CD14-positive monocyte (primary cell): Measurements from ENCODE around the gene RNF169. TPM values are rescaled to one million over a fixed set of nuclear protein-coding genes. Genes with fewer than 3 reads are reported as not detected.

Source experiments
- DNase-seq, 3 donors: peaks; one replicate each; pipeline ENCODE4 v3.0.0-alpha.2; 2011 to 2022
- H2AFZ ChIP-seq: 2 replicates; pipeline ENCODE4 v1.6.0; 2012; ENCODE audit warnings: mild to moderate bottlenecking, low read depth, low read length, inconsistent platforms; ENCODE audit not compliant: insufficient read depth, poor library complexity, severe bottlenecking
- H3K27ac ChIP-seq, 2 donors: 1 replicate in 1 of 2; 2 replicates in 1 of 2; pipeline ENCODE4 v1.5.1; 2012 to 2013; ENCODE audit warnings: low read length in 2 of 2, control low read depth in 1 of 2, inconsistent platforms in 1 of 2, low read depth in 1 of 2, mild to moderate bottlenecking in 1 of 2
- H3K27me3 ChIP-seq, 2 donors: one replicate each; pipeline versions ENCODE4 v1.6.0 to v1.6.1; 2011 to 2013; ENCODE audit warnings: low read length in 2 of 2; ENCODE audit not compliant: control insufficient read depth in 2 of 2, insufficient read depth in 2 of 2
- H3K36me3 ChIP-seq, 2 donors: replicated peaks in 1 of 2; 1 replicate in 1 of 2; 2 replicates in 1 of 2; pipeline versions ENCODE4 v1.5.1 to v1.6.1; 2012 to 2013; ENCODE audit warnings: low read length in 2 of 2, control low read depth in 1 of 2, inconsistent platforms in 1 of 2, mild to moderate bottlenecking in 1 of 2; ENCODE audit not compliant: insufficient read depth in 2 of 2, control insufficient read depth in 1 of 2
- H3K4me1 ChIP-seq, 2 donors: 1 replicate in 1 of 2; 2 replicates in 1 of 2; pipeline versions ENCODE4 v1.5.1 to v1.6.1; 2012 to 2013; ENCODE audit warnings: low read length in 2 of 2, control low read depth in 1 of 2, inconsistent platforms in 1 of 2, mild to moderate bottlenecking in 1 of 2, moderate library complexity in 1 of 2; ENCODE audit not compliant: insufficient read depth in 2 of 2, control insufficient read depth in 1 of 2
- H3K4me2 ChIP-seq: replicated peaks from 2 replicates; pipeline ENCODE3; 2012; ENCODE audit warnings: low read length, moderate library complexity, mild to moderate bottlenecking; ENCODE audit not compliant: poor library complexity, severe bottlenecking; ENCODE audit errors: extremely low read depth
- H3K4me3 ChIP-seq, 3 experiments: fragments of 200-600 bp in 1 of 3; sonication (generic) in 1 of 3; replicated peaks in 1 of 3; 1 replicate in 2 of 3; 2 replicates in 1 of 3; pipeline ENCODE4 v1.5.1; 2011 to 2013; ENCODE audit warnings: low read length in 3 of 3, mild to moderate bottlenecking in 3 of 3, control low read depth in 2 of 3, low read depth in 2 of 3, inconsistent platforms in 1 of 3, moderate library complexity in 1 of 3
- H3K79me2 ChIP-seq: 2 replicates; pipeline ENCODE4 v1.6.0; 2012; ENCODE audit warnings: mild to moderate bottlenecking, control low read depth, inconsistent platforms, low read length, moderate library complexity; ENCODE audit not compliant: insufficient read depth
- H3K9ac ChIP-seq: 2 replicates; pipeline ENCODE4 v1.6.0; 2017; ENCODE audit warnings: low read length, mild to moderate bottlenecking; ENCODE audit not compliant: insufficient read depth, poor library complexity, severe bottlenecking
- H3K9me3 ChIP-seq, 2 donors: replicated peaks in 1 of 2; 1 replicate in 1 of 2; 2 replicates in 1 of 2; pipeline versions ENCODE4 v1.5.1 to v1.6.1; 2012 to 2013; ENCODE audit warnings: low read length in 2 of 2, control low read depth in 1 of 2; ENCODE audit not compliant: control insufficient read depth in 1 of 2, insufficient read depth in 1 of 2
- H4K20me1 ChIP-seq: 2 replicates; pipeline ENCODE4 v1.6.0; 2012; ENCODE audit warnings: mild to moderate bottlenecking, low read length, control low read depth, moderate library complexity; ENCODE audit not compliant: insufficient read depth
- H3K27ac Mint-ChIP-seq, 7 donors: one replicate each; pipeline ENCODE4 v1.8.0; 2020; ENCODE audit warnings: mild to moderate bottlenecking in 7 of 7, mixed read lengths in 7 of 7, moderate library complexity in 6 of 7, inconsistent platforms in 2 of 7
- H3K27me3 Mint-ChIP-seq, 3 donors: one replicate each; pipeline ENCODE4 v1.8.0; 2021 to 2022; ENCODE audit warnings: low read depth in 3 of 3, mild to moderate bottlenecking in 3 of 3, mixed read lengths in 3 of 3, moderate library complexity in 3 of 3, inconsistent platforms in 1 of 3
- H3K36me3 Mint-ChIP-seq, 2 donors: one replicate each; pipeline ENCODE4 v1.8.0; 2020; ENCODE audit warnings: mixed read lengths in 2 of 2, inconsistent platforms in 1 of 2, mild to moderate bottlenecking in 1 of 2
- H3K4me1 Mint-ChIP-seq: one replicate; pipeline ENCODE4 v1.8.0; 2020; ENCODE audit warnings: mild to moderate bottlenecking, mixed read lengths
- H3K4me3 Mint-ChIP-seq, 2 donors: one replicate each; pipeline ENCODE4 v1.8.0; 2020; ENCODE audit warnings: mild to moderate bottlenecking in 2 of 2, mixed read lengths in 2 of 2, moderate library complexity in 1 of 2
- H3K9me3 Mint-ChIP-seq, 7 donors: one replicate each; pipeline ENCODE4 v1.8.0; 2020 to 2022; ENCODE audit warnings: mixed read lengths in 7 of 7, mild to moderate bottlenecking in 6 of 7, moderate library complexity in 6 of 7, inconsistent platforms in 2 of 7
- WGBS: methylation state at CpG from one replicate; pipeline ENCODE4 v1.1.5; 2013; ENCODE audit warnings: missing lambda C conversion rate; ENCODE audit not compliant: insufficient coverage; 5-methylcytosine and 5-hydroxymethylcytosine counted together
- intact Hi-C, 2 donors: fragments of 100-400 bp; cut with micrococcal nuclease; formaldehyde crosslinking; loops; one replicate each; pipeline versions ENCODE4 v1.15.0 to v1.15.1; 2023
- polyA plus RNA-seq, 3 donors: library from polyadenylated mRNA; depleted of rRNA in 1 of 3; unstranded in 2 of 3; stranded (reverse) in 1 of 3; fragments of 300-500 nt in 2 of 3; fragments of >200 nt in 1 of 3; fragmentation: Illumina TruSeq in 2 of 3; gene quantifications; 1 replicate in 2 of 3; 2 replicates in 1 of 3; pipeline ENCODE4 v1.2.3, GENCODE V29; 2012 to 2021
- TF ChIP-seq, protein P1 (sequence below): fragments of 200-600 bp; IDR thresholded peaks from one replicate; pipeline ENCODE4 v1.8.0; 2022; ENCODE audit warnings: antibody characterized with exemption, mild to moderate bottlenecking

Gene RNF169
- polyA plus RNA-seq, 3 donors, result 1.4 to 16.2 (median 2.0) TPM

DNA sequence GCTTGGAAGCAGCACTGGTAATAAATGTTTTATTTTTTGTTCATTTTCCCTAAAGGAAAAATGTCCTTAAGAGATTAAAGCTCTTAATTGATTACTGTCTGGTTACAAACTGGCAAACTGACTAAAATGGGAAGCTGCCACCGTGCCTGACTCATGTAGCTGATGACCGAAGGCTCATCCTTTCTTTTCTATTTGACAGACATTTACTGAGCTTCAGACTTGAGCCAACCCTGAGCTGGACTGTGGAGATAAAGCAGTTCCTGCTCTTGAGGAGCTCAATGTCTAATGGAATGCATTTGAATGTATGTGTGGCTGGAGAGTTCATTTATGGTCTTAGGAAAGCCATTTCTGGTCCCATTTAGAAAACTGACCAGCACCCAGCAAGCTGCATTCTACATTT lies 91.3 kb downstream of the RNF169 start:
- Histone ChIP-seq H3K27me3 (no peaks in the 10 kb centered on the region), H4K20me1 (peaks cover 9% of the 10 kb centered on the region), H3K36me3 (peaks cover 35 to 86% of the 10 kb centered on the region in 2 donors), H3K4me2 (no peak overlapping the region), H3K4me3 (no peak overlapping the region), H3K4me1 (no peaks in the 10 kb centered on the region), H3K9ac (no peak overlapping the region), H3K9me3 (no peaks in the 10 kb centered on the region), H3K79me2 (no peaks in the 10 kb centered on the region), H3K27ac (no peak overlapping the region), H2AFZ (no peak overlapping the region)
- intact Hi-C loops, result no loop called here
- no CpG with 5 or more reads among the region's 2 CpGs for WGBS
- TF ChIP-seq, protein P1, sequence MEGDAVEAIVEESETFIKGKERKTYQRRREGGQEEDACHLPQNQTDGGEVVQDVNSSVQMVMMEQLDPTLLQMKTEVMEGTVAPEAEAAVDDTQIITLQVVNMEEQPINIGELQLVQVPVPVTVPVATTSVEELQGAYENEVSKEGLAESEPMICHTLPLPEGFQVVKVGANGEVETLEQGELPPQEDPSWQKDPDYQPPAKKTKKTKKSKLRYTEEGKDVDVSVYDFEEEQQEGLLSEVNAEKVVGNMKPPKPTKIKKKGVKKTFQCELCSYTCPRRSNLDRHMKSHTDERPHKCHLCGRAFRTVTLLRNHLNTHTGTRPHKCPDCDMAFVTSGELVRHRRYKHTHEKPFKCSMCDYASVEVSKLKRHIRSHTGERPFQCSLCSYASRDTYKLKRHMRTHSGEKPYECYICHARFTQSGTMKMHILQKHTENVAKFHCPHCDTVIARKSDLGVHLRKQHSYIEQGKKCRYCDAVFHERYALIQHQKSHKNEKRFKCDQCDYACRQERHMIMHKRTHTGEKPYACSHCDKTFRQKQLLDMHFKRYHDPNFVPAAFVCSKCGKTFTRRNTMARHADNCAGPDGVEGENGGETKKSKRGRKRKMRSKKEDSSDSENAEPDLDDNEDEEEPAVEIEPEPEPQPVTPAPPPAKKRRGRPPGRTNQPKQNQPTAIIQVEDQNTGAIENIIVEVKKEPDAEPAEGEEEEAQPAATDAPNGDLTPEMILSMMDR, result no peak
- H3K4me1 Mint-ChIP-seq, result peaks cover 8% of the 10 kb centered on the region
- H3K27me3 Mint-ChIP-seq, result peaks cover 0 to 1% (median 0%) of the 10 kb centered on the region in 3 donors
- no peak overlapping the region for H3K4me3 Mint-ChIP-seq
- H3K9me3 Mint-ChIP-seq, result no peaks in the 10 kb centered on the region
- peaks cover 80 to 89% of the 10 kb centered on the region in 2 donors for H3K36me3 Mint-ChIP-seq
- DNase-seq, result no peak
- H3K27ac Mint-ChIP-seq, result peak overlapping the region in 1 of 7 donors; percentile 6

DNA sequence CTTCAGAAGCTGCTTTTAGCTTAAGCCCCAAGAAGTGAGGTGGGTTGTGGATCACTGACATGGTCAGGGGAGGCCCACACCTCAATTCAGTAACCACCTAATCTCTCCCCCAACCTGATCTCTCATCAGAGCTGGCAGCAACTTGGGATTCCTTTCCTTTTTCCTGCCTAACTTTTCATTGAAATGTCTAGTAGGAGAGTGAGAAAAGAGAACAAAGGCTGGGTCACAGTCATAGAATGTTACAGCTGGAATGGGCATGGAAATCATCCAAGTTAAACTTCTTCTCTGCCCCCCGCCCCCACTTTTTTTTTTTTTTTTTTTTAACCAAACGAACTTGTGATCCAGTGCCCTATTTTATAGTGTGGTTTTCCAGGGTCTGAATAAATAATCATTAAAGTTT lies 91.8 kb downstream of the RNF169 start:
- Histone ChIP-seq H3K9ac (no peak overlapping the region), H3K9me3 (no peaks in the 10 kb centered on the region), H3K4me2 (no peak overlapping the region), H3K27ac (no peak overlapping the region), H2AFZ (no peak overlapping the region), H3K36me3 (peaks cover 30 to 81% of the 10 kb centered on the region in 2 donors), H3K79me2 (no peaks in the 10 kb centered on the region), H3K4me1 (no peaks in the 10 kb centered on the region), H3K4me3 (no peak overlapping the region), H3K27me3 (no peaks in the 10 kb centered on the region), H4K20me1 (peaks cover 9% of the 10 kb centered on the region)
- Mint-ChIP-seq H3K9me3 (no peaks in the 10 kb centered on the region), H3K27me3 (peaks cover 0 to 1% (median 1%) of the 10 kb centered on the region in 3 donors), H3K36me3 (peaks cover 80 to 88% of the 10 kb centered on the region in 2 donors), H3K27ac (no peak overlapping the region), H3K4me3 (no peak overlapping the region), H3K4me1 (peaks cover 8% of the 10 kb centered on the region)
- whole genome bisulfite sequencing, result no CpG with 5 or more reads among the region's 2 CpGs
- intact Hi-C loops, result no loop called here
- TF ChIP-seq, protein P1, result no peak
- DNase-seq, result no peak
